Neural cell (in vitro differentiated cells): ENCODE data around the gene RNF125. TPM values are rescaled to one million over a fixed set of nuclear protein-coding genes. Genes with fewer than 3 reads are reported as not detected.

Experiments
- H2AFZ ChIP-seq: fragments of 200-600, 300-800 bp; sonication (generic), shearing (Covaris generic); 2 replicates; pipeline ENCODE4 v1.6.0; 2014; ENCODE audit warnings: low read depth, mild to moderate bottlenecking, antibody characterized with exemption, low read length, moderate library complexity
- H3F3A ChIP-seq: fragments of 200-600 bp; shearing (Covaris generic); 2 replicates; pipeline ENCODE4 v1.6.1; 2016; ENCODE audit warnings: mild to moderate bottlenecking, moderate library complexity, mixed read lengths, antibody characterized with exemption, low read length; ENCODE audit not compliant: insufficient read depth, poor library complexity, severe bottlenecking
- H3K27ac ChIP-seq: fragments of 200-600, 300-800 bp; sonication (generic), shearing (Covaris generic); 2 replicates; pipeline ENCODE4 v1.5.1; 2014; ENCODE audit warnings: mild to moderate bottlenecking, low read length, moderate library complexity
- H3K27me3 ChIP-seq: fragments of 300-800, 200-600 bp; sonication (generic), shearing (Covaris generic); 2 replicates; pipeline ENCODE4 v1.6.0; 2014; ENCODE audit warnings: mild to moderate bottlenecking, low read depth, low read length, moderate library complexity; ENCODE audit not compliant: insufficient read depth
- H3K36me3 ChIP-seq: fragments of 300-800, 200-600 bp; sonication (generic), shearing (Covaris generic); 2 replicates; pipeline ENCODE4 v1.5.1; 2014; ENCODE audit warnings: mild to moderate bottlenecking, antibody characterized with exemption, low read length, moderate library complexity; ENCODE audit not compliant: insufficient read depth
- H3K4me2 ChIP-seq: fragments of 300-800, 200-600 bp; sonication (generic), shearing (Covaris generic); 2 replicates; pipeline ENCODE4 v1.6.0; 2014; ENCODE audit warnings: mild to moderate bottlenecking, low read length
- H3K4me3 ChIP-seq: fragments of 300-800, 200-600 bp; sonication (generic), shearing (Covaris generic); 2 replicates; pipeline ENCODE4 v1.5.1; 2014; ENCODE audit warnings: mild to moderate bottlenecking, low read length, moderate library complexity
- H3K79me2 ChIP-seq: fragments of 200-600 bp; shearing (Covaris generic); replicated peaks from 2 replicates; pipeline ENCODE4 v1.6.0; 2014; ENCODE audit warnings: mild to moderate bottlenecking, low read length, moderate library complexity; ENCODE audit not compliant: insufficient read depth
- H3K9ac ChIP-seq: fragments of 300-800, 200-600 bp; sonication (generic), shearing (Covaris generic); 2 replicates; pipeline ENCODE4 v1.6.1; 2016; ENCODE audit warnings: mild to moderate bottlenecking, low read length, mixed read lengths
- H3K9me2 ChIP-seq: fragments of 200-600 bp; shearing (Covaris generic); 2 replicates; pipeline ENCODE4 v1.6.1; 2016; ENCODE audit warnings: mild to moderate bottlenecking, low read length, mixed read lengths; ENCODE audit not compliant: insufficient read depth
- H3K9me3 ChIP-seq: fragments of 200-600, 300-800 bp; sonication (generic), shearing (Covaris generic); 2 replicates; pipeline ENCODE4 v1.6.1; 2016; ENCODE audit warnings: mild to moderate bottlenecking, mixed run types, low read length, moderate library complexity, mixed read lengths
- H4K20me1 ChIP-seq: fragments of 200-600 bp; shearing (Covaris generic); 2 replicates; pipeline ENCODE4 v1.6.1; 2016; ENCODE audit warnings: mild to moderate bottlenecking, mixed run types; ENCODE audit not compliant: insufficient read depth
- CTCF ChIP-seq: fragments of 450-650 bp; IDR thresholded peaks from 2 replicates; pipeline ENCODE4 v1.5.1; 2014; ENCODE audit warnings: antibody characterized with exemption, mild to moderate bottlenecking, moderate library complexity; ENCODE audit not compliant: poor library complexity, severe bottlenecking
- EP300 ChIP-seq: fragments of 450-650 bp; conservative IDR thresholded peaks from 2 replicates; pipeline ENCODE4 v1.6.1; 2014; ENCODE audit warnings: antibody characterized with exemption, mild to moderate bottlenecking, moderate library complexity; ENCODE audit not compliant: poor library complexity, severe bottlenecking
- EZH2 ChIP-seq: fragments of 200-600, 300-800 bp; shearing (Covaris generic), sonication (generic); IDR thresholded peaks from 2 replicates; pipeline ENCODE4 v1.6.1; 2014; ENCODE audit warnings: antibody characterized with exemption, low read length, borderline replicate concordance, mild to moderate bottlenecking; ENCODE audit not compliant: insufficient read depth, poor library complexity, severe bottlenecking
- MXI1 ChIP-seq: fragments of 450-650 bp; conservative IDR thresholded peaks from 2 replicates; pipeline ENCODE4 v1.6.1; 2014; ENCODE audit warnings: antibody characterized with exemption, mild to moderate bottlenecking; ENCODE audit not compliant: poor library complexity, severe bottlenecking
- POLR2AphosphoS5 ChIP-seq: IDR thresholded peaks from 2 replicates; pipeline ENCODE4 v1.6.1; 2012
- RAD21 ChIP-seq: fragments of 450-650 bp; conservative IDR thresholded peaks from 2 replicates; pipeline ENCODE4 v1.6.1; 2014; ENCODE audit warnings: antibody characterized with exemption, mild to moderate bottlenecking, moderate library complexity
- REST ChIP-seq: IDR thresholded peaks from 2 replicates; pipeline ENCODE4 v1.6.1; 2012; ENCODE audit warnings: borderline replicate concordance
- SMC3 ChIP-seq: fragments of 450-650 bp; conservative IDR thresholded peaks from 2 replicates; pipeline ENCODE4 v1.6.1; 2014; ENCODE audit warnings: antibody characterized with exemption, mild to moderate bottlenecking, moderate library complexity; ENCODE audit not compliant: poor library complexity
- TAF1 ChIP-seq: IDR thresholded peaks from 2 replicates; pipeline ENCODE4 v1.6.1; 2012; ENCODE audit warnings: low read depth
- polyA plus RNA-seq: library from polyadenylated mRNA; depleted of rRNA; stranded (reverse); fragments of >200 nt; gene quantifications from 2 replicates; pipeline ENCODE4 v1.2.3, GENCODE V29; 2014

Gene RNF125
- polyA plus RNA-seq, 1 donor from 2014 or later, result 0.04 TPM

GRCh38 chr18:32093102-32093511, 74.5 kb downstream of the RNF125 start:
- H3K79me2 ChIP-seq, result peaks cover 52% of the 10 kb centered on the region
- peak overlapping the region; percentile 95 for H3K4me3 ChIP-seq
- no peak for TF ChIP-seq SMC3
- peak; percentile 9 for TF ChIP-seq RAD21
- H3F3A ChIP-seq, result peaks cover 5% of the 10 kb centered on the region
- H3K9me3 ChIP-seq, result no peaks in the 10 kb centered on the region
- no peaks in the 10 kb centered on the region for H3K9me2 ChIP-seq
- peak overlapping the region; percentile 98 for H3K27ac ChIP-seq
- H3K9ac ChIP-seq, result peak overlapping the region; percentile 98
- H3K36me3 ChIP-seq, result no peaks in the 10 kb centered on the region
- no peaks in the 10 kb centered on the region for H4K20me1 ChIP-seq
- H3K4me2 ChIP-seq, result peak overlapping the region; percentile 60
- no peaks in the 10 kb centered on the region for H3K27me3 ChIP-seq
- H2AFZ ChIP-seq, result peak overlapping the region; percentile 11

DNA sequence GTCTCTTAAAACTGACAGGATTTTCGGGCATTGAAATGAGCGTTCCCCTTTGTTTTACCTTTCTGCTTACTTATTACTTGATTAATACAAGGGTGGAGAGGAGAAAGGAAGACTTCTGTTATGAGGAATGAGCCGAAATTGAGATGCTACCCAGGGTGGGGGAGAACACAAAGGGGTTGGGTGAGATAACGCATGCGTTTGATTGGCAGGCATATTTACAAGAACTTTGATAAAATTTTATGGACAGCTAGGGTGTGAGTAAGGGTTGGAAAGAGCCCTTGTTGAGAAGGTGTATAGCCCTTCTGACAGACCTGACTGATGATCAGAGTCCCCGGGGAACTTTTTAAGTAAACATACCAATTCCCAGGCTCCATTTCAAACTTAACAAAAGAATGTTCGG, 74.9 kb downstream of the RNF125 start:
- H3K36me3 ChIP-seq, result no peaks in the 10 kb centered on the region
- peaks cover 5% of the 10 kb centered on the region for H3F3A ChIP-seq
- peak overlapping the region; percentile 11 for H2AFZ ChIP-seq
- no peaks in the 10 kb centered on the region for H3K27me3 ChIP-seq
- peaks cover 55% of the 10 kb centered on the region for H3K79me2 ChIP-seq
- peak overlapping the region; percentile 60 for H3K4me2 ChIP-seq
- peak overlapping the region; percentile 98 for H3K9ac ChIP-seq
- peak overlapping the region; percentile 98 for H3K27ac ChIP-seq
- no peaks in the 10 kb centered on the region for H3K9me2 ChIP-seq
- TF ChIP-seq REST (no peak), RAD21 (no peak), MXI1 (no peak), EP300 (no peak), SMC3 (no peak), POLR2AphosphoS5 (no peak), TAF1 (no peak), EZH2 (no peak), CTCF (no peak)
- H4K20me1 ChIP-seq, result no peaks in the 10 kb centered on the region
- H3K9me3 ChIP-seq, result no peaks in the 10 kb centered on the region
- H3K4me3 ChIP-seq, result peak overlapping the region; percentile 95
